HG03565 (cell line): ENCODE results near the gene MPG.

ENCODE experiments used
- ATAC-seq: cut with Tn5 transposase; IDR thresholded peaks from one replicate; pipeline ENCODE4 v1.9.1; 2021; ENCODE audit warnings: mild to moderate bottlenecking, moderate library complexity; ENCODE audit not compliant: unreplicated experiment

The MPG gene

DNA sequence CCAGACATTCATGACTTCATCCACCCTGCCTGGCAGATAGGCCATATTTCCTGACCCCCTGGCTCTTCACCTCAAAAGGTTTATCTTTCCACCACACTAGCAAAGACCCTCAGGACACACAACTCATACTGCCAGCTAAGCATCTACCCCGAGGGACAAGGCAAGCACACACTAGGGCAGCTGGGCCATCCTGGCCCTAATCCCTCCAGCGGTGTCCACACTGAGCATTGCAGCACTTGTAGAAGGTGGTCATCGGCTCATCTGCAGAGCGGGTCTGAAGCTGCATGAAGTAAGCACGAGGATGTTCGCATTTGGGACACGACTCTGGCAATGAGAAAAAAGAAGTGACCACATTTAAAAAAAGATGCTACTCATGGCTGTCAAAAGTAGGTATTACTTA lies 30.8 kb upstream of the MPG start:
- no peak for ATAC-seq

DNA sequence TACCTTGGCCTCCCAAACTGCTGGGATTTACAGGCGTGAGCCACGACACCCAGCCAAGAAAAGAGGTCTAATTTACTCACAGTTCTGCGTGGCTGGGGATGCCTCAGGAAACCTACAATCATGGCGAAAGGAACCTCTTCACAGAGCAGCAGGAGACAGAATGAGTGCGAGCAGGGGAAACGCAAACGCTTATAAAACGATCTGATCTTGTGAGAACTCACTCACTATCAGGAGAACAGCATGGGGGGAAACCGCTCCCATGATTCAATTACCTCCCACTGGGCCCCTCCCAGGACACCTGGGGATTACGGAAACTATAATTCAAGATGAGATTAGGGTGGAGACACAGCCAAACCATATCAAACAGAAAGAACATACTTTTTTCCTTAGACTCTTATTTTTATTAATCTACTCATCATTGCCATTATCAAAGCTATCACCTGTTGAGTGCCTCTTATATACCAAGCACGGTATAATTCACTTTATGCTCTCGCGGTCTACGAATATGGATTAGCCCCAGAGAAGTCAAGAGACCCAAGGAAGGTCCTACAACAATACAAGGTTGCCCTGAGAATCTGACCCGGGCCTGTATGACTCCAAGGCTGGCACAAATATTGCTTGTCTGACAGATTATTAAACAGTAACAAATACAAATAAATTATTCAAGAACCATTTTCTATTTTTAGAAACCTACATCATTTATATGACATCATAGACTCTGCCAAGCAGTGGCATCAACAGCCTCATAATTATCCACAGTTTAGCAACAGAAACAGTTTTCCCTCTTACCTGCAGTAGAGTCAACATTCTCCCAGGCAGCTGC lies 27.0 kb upstream of the MPG start:
- no peak for ATAC-seq

DNA sequence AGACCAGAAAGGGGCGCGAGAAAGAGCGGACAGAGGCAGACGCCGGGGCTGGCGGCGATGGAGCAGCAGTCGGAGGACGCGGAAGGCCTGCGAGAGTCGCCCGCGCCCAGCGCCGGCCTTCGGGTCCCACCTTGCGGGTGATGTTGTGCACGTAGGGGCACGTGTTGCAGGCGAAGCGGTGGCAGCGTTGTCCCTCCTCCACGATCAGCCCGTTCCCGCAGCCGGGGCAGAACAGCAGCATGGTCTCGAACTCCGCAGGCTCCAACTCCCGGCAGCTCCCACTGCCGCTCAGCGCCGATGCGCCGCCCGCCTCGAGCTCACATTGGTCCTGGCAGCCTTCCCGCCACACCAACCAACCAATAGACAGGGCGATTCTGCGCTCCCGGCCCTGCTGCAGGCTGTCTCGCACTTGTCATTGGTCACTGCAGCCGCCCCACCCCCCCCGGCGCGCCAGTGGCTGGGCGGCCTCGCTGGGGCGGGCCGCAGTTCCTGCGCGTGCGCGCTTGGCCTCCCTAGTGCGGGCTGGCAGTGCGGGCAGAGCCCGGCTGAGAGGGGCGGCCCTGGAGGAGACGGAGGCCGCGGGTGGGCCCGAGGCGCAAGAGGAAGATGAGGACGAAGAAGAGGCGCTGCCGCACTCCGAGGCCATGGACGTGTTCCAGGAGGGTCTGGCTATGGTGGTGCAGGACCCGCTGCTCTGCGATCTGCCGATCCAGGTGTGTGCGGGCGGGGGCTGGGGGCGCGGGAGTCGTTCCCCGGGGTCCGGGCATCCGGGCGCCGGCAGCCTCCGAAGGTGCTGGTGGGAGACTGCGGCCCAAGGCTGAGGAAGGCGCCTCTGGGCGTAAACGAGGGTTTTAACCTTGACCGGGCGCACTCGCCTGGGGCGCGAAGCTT lies 24.4 kb upstream of the MPG start, which contains the start of the genes POLR3K and SNRNP25:
Gene POLR3K (minus strand): TSS at position 263 of the 891 bp plus-strand sequence. CDS start 22 bp downstream, at position 241.
Gene SNRNP25 (plus strand): TSS at position 483 of the 891 bp plus-strand sequence. CDS start 189 bp downstream, at position 672.
- ATAC-seq: peak; percentile 94

DNA sequence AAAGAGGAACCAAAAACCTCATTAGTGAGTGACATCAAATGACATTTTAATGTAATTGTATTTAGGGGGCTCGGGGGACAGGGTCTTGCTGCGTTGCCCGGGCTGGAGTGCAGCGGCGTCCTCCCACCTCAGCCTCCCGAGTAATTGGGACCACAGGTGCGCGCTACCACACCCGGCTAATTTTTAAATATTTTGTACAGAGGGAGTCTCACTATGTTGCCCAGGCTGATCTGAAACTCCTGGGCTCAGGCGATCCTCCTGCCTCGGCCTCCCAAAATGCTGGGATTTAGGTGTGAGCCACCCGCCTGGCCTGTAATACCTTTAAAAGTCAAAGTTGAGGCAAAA lies 23.8 kb upstream of the MPG start:
- no peak for ATAC-seq

DNA sequence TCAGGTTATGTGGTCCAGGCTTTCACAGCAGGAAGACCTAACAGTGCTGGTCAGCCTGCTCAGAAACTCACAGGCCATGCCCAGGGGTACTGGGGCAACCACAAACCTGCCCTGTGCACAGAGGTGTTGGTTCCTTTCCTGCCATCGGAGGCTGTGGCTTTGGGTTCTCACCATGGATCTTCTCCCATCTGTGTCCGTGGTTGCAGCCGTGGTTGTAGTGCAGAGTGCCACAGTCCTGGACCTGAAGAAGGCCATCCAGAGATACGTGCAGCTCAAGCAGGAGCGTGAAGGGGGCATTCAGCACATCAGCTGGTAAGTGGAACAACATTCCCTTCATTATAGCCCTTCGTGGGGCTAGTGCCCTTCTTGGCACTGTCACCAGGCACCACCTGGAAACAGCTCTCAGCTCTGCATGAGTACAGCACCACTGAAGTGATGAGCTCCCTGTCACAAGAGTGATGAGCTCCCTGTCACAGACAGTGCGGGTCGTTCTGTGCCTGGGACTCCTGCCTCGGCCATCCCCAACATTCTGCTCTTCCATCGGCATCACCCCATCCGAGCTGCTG lies 22.4 kb upstream of the MPG start:
- ATAC-seq: no peak

DNA sequence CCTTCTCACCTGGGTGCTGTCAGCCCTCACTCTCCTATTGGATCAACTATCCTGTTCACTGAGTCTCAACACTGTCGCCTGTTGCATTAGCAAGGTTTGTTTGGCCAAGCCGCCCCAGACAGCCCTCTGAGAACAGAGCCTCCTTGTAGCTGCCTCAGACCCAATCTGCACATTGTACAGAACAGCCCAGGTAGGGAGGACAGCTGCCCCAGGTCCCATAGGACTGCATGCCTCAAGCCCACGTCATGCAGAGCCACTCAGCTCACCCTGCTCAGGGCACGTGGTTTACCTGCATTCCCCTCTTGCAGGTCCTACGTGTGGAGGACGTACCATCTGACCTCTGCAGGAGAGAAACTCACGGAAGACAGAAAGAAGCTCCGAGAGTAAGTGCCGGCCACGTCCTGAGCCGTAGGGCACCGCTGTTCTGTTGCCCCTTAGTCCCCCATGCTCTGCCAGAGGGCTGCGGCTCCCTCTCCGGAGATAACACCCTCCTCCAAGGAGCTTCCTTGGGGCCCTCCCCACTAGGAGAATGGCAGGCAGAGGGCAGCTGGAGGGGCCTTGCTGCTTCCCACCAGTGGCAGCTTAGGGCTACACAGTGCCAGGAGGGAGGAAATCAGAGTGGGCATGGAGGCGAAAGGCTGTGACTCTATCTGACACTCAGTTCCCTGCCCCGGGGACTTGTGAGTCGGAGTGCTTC lies 21.6 kb upstream of the MPG start:
- no peak for ATAC-seq

DNA sequence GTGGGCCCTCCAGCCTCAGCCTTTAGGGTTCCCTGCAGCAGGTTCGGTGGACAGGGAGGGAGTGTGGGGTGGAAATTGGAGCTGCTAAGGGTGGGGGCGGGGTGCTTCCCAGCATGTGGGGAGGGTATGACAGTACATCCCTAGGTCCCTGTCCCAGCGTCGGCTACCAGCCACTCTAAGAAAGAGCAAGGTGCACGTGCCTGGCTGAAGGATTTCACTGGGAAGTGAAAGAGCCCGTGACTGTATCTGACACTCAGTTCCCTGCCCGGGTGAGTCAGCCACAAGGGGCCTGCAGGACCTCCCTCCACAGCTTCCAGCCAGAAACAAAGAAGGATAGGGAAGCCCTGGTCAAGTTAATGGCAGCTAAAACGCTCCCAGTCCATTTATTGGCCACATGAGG lies 20.3 kb upstream of the MPG start:
- ATAC-seq: no peak

DNA sequence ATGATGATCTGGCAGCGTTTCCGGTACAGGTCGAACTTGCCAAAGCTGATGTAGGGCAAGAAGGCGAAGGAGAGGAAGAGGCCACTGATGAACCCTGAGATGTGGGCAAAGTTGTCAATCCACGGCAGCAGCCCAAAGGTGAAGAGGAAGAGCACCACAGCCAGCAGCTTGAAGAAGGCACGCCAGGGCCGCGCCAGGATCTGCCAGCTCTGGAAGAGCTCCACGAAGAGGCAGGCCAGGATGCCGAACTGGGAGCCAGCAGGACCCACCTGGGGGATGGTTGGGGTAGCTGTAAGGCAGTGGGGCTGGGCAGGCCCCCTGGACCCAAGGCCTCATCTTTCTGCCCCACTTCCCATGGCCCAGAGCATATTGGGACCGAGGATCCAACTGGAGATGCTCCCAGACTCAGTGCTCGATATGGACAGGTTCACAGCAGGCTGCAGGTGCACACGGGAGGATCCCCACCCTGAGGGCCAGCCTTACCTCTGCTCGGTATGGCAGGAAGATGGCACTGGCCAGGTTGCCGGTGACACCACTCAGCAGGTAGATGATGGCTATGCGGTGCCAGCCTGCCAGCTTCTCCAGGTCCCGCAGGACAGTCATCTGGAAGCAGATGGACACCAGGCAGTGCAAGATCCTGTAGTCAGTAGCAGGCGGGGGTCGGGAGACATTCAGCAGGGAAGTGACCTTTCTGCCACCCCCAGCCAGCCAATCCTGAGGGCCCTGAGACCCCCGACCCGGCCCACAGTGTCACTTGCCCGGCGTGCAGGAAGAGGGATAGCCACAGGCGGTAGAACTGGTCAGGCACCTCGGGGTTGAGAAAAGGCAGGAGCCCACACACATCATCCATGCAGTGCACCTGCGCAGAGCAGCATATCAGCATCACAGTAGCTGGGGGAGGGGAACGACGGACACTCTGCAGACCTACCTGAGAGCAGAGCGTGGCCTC lies 19.3 kb upstream of the MPG start:
- ATAC-seq: no peak

DNA sequence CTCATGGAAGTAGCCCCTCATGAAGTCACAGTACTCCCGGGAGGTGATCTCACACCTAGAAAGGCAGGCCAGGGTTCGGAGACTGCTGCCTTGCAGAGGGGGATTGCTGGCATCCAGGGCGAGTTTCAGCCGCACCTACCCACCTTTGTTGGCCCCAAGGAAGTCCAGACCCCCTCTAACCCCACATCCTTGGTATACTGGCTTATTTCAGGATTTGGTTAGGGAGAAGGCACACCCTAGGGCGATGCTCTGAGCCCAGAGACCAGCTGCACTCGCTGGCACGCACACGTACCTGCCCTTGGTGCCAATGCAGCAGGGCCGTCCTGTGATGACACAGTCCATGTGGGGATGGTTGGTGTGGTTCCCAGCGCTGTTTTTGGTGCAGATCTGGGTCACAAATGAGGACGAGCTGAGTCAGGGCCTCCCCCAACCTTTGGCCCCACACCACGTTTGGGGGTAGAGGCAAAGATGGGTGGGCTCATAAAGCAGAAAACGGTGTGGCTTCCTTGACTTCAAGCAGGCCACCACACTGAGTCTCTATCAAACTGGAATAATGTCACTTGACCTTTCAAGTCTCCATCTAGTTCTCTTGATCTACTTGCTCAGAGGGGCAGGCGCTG lies 18.5 kb upstream of the MPG start:
- no peak for ATAC-seq

DNA sequence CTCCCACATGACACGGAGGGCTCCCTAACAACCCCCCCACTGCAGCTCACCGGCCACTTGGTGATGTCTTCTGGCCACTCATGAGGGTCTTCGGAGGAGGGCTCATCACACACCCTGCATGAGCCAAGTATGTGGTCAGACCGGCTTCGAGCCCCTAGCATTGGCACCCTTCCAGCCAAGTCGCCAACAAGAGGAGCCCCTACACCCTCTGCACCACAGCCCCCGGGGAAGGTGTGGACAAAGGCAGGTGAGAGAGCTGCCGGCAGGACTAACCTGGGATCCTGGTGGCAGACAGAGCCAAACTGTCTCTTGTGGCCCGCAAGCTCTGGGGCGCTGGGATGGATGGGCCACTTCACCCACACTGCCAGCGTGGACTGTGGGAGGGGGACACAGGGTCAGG lies 17.9 kb upstream of the MPG start:
- ATAC-seq: no peak

DNA sequence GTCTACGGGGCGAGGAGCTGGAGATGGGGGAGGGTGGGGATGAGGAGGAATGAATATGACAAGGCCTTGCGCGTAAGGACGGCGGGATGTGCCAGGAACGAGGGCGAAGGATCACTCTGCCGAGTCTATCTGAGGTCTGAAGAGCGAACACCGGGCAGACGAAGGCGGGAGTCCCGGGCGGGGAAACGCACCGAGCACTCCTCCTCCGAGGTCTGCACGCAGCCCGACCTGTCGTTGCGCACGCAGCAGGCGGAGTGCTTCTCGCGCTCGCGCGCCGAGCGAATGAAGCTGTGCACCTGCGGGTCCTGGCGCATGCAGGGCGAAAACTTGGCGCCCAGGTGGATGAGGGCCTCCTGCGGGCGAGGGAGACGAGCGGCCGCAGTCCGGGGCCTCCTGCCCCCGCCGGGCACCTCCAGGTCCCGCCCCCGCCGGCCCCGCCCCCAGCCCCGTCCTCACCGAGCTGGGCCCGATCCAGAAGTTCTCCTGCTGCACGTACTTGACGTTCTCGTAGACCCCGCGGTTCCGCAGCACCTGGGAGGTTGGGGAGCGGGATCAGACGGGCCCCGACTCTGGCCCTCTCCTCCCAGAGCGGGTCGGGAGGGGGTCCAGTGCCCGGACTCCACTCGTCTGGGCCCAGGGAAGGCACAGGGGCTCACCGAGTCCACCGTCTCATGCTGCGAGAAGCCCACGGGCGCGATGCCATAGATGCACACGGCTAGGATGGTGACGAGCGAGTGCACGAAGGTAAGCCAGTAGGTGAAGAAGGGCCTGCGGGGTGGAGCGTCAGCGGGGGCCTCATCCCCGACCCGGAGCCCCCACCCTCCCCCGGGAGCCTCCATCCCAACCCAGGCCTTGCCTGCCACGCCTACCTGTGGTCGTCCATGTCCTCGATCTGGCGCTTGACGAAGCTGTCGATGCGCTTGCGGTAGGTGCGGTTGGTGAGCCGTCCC lies 16.8 kb upstream of the MPG start:
- no peak for ATAC-seq

DNA sequence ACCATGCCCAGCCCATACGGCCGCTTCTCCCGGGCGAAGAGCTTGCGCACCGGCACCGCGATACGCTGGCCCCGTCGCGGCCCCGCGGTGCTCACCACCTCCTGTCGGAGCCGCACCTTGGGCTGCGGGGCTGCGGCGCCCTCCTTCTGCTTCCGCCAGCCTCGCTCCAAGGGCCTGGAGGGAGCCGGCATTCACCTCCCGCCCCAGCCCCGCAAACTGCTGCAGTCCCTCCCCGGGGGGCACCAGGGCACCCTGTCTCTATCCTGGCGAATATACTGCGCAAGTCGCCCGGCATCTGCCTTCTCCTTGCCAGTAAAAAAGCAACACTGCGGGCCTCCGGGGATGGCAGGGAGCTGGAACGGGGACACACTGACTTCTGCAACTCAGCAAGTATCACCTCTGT lies 16.1 kb upstream of the MPG start:
- no peak for ATAC-seq

DNA sequence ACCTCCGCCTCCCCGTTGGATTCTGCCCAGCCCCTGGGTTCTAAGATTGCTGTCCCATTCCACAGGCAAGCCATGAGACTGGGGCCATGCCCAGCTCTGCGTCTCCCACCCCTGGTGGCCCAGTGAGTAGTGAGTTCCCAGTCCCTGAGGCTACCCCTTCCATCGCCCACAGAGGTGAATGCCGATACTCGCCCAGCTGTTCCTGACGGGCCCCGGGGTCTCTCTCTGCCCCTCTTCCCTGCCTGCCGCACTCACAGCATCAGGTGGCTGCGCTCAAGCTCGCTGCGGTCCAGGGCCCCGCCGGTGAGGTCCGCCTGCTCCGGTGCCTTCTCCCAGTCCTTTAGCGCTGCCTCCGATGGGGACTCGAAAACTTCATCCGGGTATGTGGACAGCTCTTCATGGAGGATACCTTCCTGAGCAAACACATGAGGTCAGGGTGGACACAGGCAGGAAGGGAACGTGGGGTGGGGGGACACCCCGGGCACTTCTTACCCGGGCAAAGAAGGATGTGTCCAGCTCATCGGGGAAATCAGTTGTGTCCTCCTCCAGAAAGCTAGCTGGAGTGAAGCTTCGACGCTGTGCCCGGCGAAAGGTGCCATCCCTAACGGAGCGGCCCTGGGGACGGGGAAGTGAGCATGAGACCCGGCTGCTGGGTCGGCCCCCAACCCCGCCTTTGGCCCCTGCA lies 15.6 kb upstream of the MPG start:
- ATAC-seq: no peak

DNA sequence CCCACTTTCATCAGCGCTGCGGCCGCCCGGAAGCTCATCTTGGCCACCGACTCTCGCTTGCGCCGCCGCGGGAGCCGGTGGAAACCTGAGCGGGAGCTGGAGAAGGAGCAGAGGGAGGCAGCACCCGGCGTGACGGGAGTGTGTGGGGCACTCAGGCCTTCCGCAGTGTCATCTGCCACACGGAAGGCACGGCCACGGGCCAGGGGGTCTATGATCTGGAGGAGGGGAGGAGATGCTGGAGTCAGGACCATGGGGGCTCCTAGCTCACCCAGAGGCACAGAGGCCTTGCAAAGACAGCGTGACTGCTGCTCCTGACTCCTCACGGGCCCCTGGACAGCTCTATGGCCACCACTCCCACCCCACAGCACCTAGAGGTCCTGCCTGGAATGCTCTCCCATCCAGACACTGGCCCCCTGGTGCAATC lies 15.0 kb upstream of the MPG start:
- ATAC-seq: no peak

DNA sequence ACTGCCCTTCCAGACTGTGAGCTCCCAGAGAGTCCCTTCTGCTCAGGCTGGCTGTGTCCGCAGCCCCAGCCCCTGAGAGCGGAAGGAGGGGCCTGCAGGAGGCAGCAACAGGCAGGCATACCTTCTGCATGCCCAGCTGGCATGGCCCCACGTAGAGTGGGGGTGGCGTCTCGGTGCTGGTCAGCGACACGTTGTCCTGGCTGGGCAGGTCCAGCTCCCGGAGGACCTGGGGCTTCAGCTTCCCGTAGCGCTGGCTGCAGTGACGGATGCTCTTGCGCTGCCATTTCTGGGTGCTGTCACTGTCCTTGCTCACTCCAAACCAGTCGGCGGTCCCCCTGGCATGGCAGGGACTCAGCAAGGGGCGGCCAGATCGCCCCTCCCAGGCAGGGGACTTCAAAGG lies 14.6 kb upstream of the MPG start:
- no peak for ATAC-seq

DNA sequence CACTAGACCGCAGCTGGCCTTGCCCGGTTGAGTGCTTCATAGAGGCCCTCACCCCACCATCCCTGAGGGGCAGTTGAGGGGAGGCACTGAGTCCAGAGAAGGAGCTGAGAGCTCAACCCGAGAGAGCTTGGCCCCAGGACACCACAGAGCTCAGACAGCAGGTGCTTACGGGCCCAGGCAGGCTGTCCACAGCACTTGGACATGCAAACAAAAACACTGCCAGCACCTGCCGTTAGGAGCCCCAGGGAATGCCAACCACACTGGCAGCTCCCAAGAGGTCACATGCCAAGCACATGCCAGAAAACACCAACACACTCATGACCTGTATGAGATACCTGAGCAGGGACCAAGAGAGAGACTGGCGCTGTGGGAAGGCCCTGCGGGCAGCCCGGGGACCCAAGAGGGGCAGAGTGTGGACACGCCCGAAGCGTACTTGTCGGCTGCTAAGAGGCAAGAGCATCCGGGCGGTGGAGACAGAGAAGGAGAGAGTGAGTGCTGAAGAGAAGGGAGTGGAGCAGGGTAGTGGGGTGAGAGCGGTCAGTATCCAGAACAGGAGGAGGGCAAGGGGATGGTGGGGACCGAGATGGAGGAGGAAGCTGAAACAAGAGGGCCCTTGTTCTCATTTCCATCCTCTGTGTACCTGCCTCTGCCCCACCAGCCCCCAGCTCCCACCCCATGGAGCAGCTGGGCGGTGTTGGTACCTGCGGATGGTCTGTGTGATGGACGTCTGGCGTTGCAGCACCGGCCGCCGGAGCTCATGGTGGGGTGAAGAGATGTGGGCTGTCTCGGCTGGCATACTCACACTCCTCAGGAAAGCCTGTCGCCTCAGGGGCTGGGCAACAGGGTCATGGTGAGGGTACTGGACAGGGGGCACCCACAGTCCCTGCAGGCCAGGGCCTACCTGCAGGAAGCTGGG lies 13.8 kb upstream of the MPG start:
- no peak for ATAC-seq

DNA sequence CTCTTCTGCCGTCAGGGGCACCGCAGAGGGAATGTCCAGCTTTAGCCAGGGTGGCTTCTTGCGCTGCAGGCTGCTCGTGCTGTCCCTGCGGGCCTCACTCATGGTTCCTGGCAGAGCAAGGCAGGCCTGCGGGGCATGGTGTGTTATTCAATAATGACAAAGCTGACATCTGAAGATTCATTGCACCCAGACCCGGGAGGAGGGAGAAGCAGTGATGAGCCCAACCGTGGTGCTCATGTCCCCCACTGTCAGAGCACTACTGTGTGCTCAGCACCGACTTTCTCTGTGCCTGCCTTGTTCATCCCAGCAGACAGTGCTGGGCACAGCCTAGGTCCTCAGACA lies 13.1 kb upstream of the MPG start:
- no peak for ATAC-seq
